ENCODE results near the gene MRPL24.
"Not testable (repeated sequence)": the region's sequence is repeated elsewhere in the genome, so short reads cannot be mapped to it uniquely, and the experiment has no call there.

The MRPL24 gene

GRCh38 chr1:156757572-156758253 is 16.8 kb upstream of the MRPL24 start:
- DNase-seq: not testable (repeated sequence)

- no peak for DNase-seq
These were observed 15.5 kb upstream of the MRPL24 start for GRCh38 chr1:156756355-156756754.

GRCh38 chr1:156755527-156755950 is 14.7 kb upstream of the MRPL24 start:
- no peak for DNase-seq

- DNase-seq: no peak
These were observed 13.3 kb upstream of the MRPL24 start for GRCh38 chr1:156754219-156754618.

GRCh38 chr1:156752843-156753482 is 12.1 kb upstream of the MRPL24 start:
- no peak for DNase-seq

- DNase-seq: peak; percentile 97
These were observed 11.0 kb upstream of the MRPL24 start for GRCh38 chr1:156751757-156752481.

GRCh38 chr1:156751451-156751756 is 10.5 kb upstream of the MRPL24 start, which contains the start of gene HDGF:
Gene HDGF (minus strand): TSS chr1:156751675. CDS start chr1:156751429, 246 bp downstream.
- DNase-seq: no peak

GRCh38 chr1:156750711-156751450 is 10.0 kb upstream of the MRPL24 start:
- peak; percentile 44 for DNase-seq

GRCh38 chr1:156750191-156750672 is 9.3 kb upstream of the MRPL24 start:
- peak; percentile 48 for DNase-seq

- no peak for DNase-seq
These were observed 8.7 kb upstream of the MRPL24 start for GRCh38 chr1:156749419-156750118.

GRCh38 chr1:156748670-156749418 is 8.0 kb upstream of the MRPL24 start:
- DNase-seq: peak; percentile 32

GRCh38 chr1:156747742-156748669 is 7.1 kb upstream of the MRPL24 start:
- peak; percentile 27 for DNase-seq

GRCh38 chr1:156746728-156747631 is 6.1 kb upstream of the MRPL24 start:
- DNase-seq: peak; percentile 85

- peak; percentile 48 for DNase-seq
These were observed 5.5 kb upstream of the MRPL24 start for GRCh38 chr1:156746406-156746727.

GRCh38 chr1:156745881-156746280 is 5.0 kb upstream of the MRPL24 start:
- DNase-seq: no peak

- no peak for DNase-seq
These were observed 4.0 kb upstream of the MRPL24 start for GRCh38 chr1:156744786-156745419.

- DNase-seq: no peak
These were observed 3.5 kb upstream of the MRPL24 start for GRCh38 chr1:156744344-156744743.

GRCh38 chr1:156743367-156744302 is 2.7 kb upstream of the MRPL24 start:
- DNase-seq: no peak

Data from CD4-positive, alpha-beta T cell treated with Interleukin-12 subunit alpha and Interleukin-12 subunit beta, for 1 hour (primary cell).